Astrocyte (in vitro differentiated cells and primary cell): ENCODE results near the gene PGM2. TPM values are rescaled to one million over a fixed set of nuclear protein-coding genes. Genes with fewer than 3 reads are reported as not detected.

ENCODE experiments used
- DNase-seq: peaks from one replicate; pipeline ENCODE4 v3.0.0-alpha.2; 2010; ENCODE audit warnings: low read depth
- FAIRE-seq: peaks from 2 replicates; lab custom pipeline; 2011; peaks lifted over from hg19 to GRCh38; lab: Jason Lieb, UNC
- H2AFZ ChIP-seq: 2 replicates; pipeline ENCODE4 v1.6.0; 2012; ENCODE audit warnings: low read depth, low read length, inconsistent platforms
- H3K27ac ChIP-seq: 2 replicates; pipeline ENCODE4 v1.5.1; 2011; ENCODE audit warnings: low read depth, low read length, inconsistent platforms
- H3K27me3 ChIP-seq: 2 replicates; pipeline ENCODE4 v1.6.0; 2011; ENCODE audit warnings: low read length, inconsistent platforms; ENCODE audit not compliant: insufficient read depth
- H3K36me3 ChIP-seq: 2 replicates; pipeline ENCODE4 v1.5.1; 2011; ENCODE audit warnings: low read length, inconsistent platforms; ENCODE audit not compliant: insufficient read depth
- H3K4me1 ChIP-seq: 2 replicates; pipeline ENCODE4 v1.5.1; 2011; ENCODE audit warnings: low read length, inconsistent platforms; ENCODE audit not compliant: insufficient read depth
- H3K4me2 ChIP-seq: 2 replicates; pipeline ENCODE4 v1.6.0; 2012; ENCODE audit warnings: low read length, inconsistent platforms
- H3K4me3 ChIP-seq: 2 replicates; pipeline ENCODE4 v1.5.1; 2011; ENCODE audit warnings: low read depth, mild to moderate bottlenecking, low read length, inconsistent platforms; ENCODE audit not compliant: insufficient read depth
- H3K79me2 ChIP-seq: 2 replicates; pipeline ENCODE4 v1.6.0; 2012; ENCODE audit warnings: mild to moderate bottlenecking, low read length, inconsistent platforms; ENCODE audit not compliant: insufficient read depth
- H3K9ac ChIP-seq: 2 replicates; pipeline ENCODE4 v1.6.0; 2012; ENCODE audit warnings: mild to moderate bottlenecking, low read length, inconsistent platforms
- H3K9me3 ChIP-seq: 2 replicates; pipeline ENCODE4 v1.5.1; 2012; ENCODE audit warnings: low read depth, mild to moderate bottlenecking, low read length, inconsistent platforms; ENCODE audit not compliant: insufficient read depth
- H4K20me1 ChIP-seq: 2 replicates; pipeline ENCODE4 v1.6.0; 2012; ENCODE audit warnings: low read length, inconsistent platforms; ENCODE audit not compliant: insufficient read depth
- H3K27ac Mint-ChIP-seq: one replicate; pipeline ENCODE4 v1.8.0; 2021; ENCODE audit warnings: mild to moderate bottlenecking, mixed read lengths; ENCODE audit not compliant: unreplicated experiment
- H3K27me3 Mint-ChIP-seq: one replicate; pipeline ENCODE4 v1.8.0; 2021; ENCODE audit warnings: low read depth, mixed read lengths; ENCODE audit not compliant: unreplicated experiment
- H3K36me3 Mint-ChIP-seq: one replicate; pipeline ENCODE4 v1.8.0; 2021; ENCODE audit warnings: low read depth, mixed read lengths; ENCODE audit not compliant: unreplicated experiment
- H3K4me1 Mint-ChIP-seq: one replicate; pipeline ENCODE4 v1.8.0; 2021; ENCODE audit warnings: low read depth, mixed read lengths; ENCODE audit not compliant: unreplicated experiment
- H3K4me3 Mint-ChIP-seq: one replicate; pipeline ENCODE4 v1.8.0; 2021; ENCODE audit warnings: mild to moderate bottlenecking, moderate library complexity, mixed read lengths; ENCODE audit not compliant: unreplicated experiment
- H3K9me3 Mint-ChIP-seq: one replicate; pipeline ENCODE4 v1.8.0; 2021; ENCODE audit warnings: mild to moderate bottlenecking, mixed read lengths; ENCODE audit not compliant: unreplicated experiment
- EZH2 ChIP-seq: IDR thresholded peaks from 2 replicates; pipeline ENCODE4 v1.6.1; 2012; ENCODE audit warnings: mild to moderate bottlenecking, low read length, inconsistent platforms; ENCODE audit not compliant: insufficient read depth
- total RNA-seq: library from RNA; stranded (reverse); gene quantifications from 2 replicates; pipeline ENCODE4 v1.2.1, GENCODE V29; 2021
- TF ChIP-seq, protein P1 (sequence below): IDR thresholded peaks from 2 replicates; pipeline ENCODE4 v1.5.1; 2011; ENCODE audit warnings: low read depth, mild to moderate bottlenecking, inconsistent platforms, low read length, moderate library complexity; ENCODE audit not compliant: insufficient read depth

The PGM2 gene
- total RNA-seq, 1 donor from 2014 or later: 24.4 TPM

DNA sequence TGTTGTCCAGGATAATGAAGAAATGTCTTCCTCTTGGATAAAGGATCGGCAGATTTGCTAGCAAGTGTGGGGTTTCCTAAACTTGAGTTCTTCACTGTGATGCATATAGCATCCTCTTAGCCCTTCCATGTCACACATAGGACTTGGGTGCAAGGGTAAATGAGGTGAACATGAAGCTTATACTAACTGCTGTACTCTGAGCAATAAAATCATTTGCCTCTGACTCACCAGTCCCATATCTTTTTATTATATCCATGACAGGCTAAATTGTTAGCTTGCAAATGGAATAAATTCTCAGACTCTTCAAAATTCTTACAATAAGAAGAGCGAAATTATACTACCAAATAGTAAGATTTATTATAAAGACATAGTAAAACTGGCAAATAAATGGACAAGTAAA is 49.7 kb downstream of the PGM2 start:
- Histone ChIP-seq H3K4me1 (peaks cover 3% of the 10 kb centered on the region), H3K27ac (no peak overlapping the region), H4K20me1 (no peaks in the 10 kb centered on the region), H3K9ac (no peak overlapping the region), H2AFZ (no peak overlapping the region), H3K27me3 (no peaks in the 10 kb centered on the region), H3K36me3 (no peaks in the 10 kb centered on the region), H3K4me3 (no peak overlapping the region), H3K9me3 (no peaks in the 10 kb centered on the region), H3K79me2 (no peaks in the 10 kb centered on the region), H3K4me2 (no peak overlapping the region)
- FAIRE-seq (no peak), DNase-seq (no peak)
- H3K4me3 Mint-ChIP-seq: no peak overlapping the region
- no peaks in the 10 kb centered on the region for H3K27me3 Mint-ChIP-seq
- H3K36me3 Mint-ChIP-seq: no peaks in the 10 kb centered on the region
- no peaks in the 10 kb centered on the region for H3K9me3 Mint-ChIP-seq
- no peak overlapping the region for H3K27ac Mint-ChIP-seq
- no peaks in the 10 kb centered on the region for H3K4me1 Mint-ChIP-seq
- TF ChIP-seq EZH2: no peak
- TF ChIP-seq, protein P1, sequence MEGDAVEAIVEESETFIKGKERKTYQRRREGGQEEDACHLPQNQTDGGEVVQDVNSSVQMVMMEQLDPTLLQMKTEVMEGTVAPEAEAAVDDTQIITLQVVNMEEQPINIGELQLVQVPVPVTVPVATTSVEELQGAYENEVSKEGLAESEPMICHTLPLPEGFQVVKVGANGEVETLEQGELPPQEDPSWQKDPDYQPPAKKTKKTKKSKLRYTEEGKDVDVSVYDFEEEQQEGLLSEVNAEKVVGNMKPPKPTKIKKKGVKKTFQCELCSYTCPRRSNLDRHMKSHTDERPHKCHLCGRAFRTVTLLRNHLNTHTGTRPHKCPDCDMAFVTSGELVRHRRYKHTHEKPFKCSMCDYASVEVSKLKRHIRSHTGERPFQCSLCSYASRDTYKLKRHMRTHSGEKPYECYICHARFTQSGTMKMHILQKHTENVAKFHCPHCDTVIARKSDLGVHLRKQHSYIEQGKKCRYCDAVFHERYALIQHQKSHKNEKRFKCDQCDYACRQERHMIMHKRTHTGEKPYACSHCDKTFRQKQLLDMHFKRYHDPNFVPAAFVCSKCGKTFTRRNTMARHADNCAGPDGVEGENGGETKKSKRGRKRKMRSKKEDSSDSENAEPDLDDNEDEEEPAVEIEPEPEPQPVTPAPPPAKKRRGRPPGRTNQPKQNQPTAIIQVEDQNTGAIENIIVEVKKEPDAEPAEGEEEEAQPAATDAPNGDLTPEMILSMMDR: no peak

DNA sequence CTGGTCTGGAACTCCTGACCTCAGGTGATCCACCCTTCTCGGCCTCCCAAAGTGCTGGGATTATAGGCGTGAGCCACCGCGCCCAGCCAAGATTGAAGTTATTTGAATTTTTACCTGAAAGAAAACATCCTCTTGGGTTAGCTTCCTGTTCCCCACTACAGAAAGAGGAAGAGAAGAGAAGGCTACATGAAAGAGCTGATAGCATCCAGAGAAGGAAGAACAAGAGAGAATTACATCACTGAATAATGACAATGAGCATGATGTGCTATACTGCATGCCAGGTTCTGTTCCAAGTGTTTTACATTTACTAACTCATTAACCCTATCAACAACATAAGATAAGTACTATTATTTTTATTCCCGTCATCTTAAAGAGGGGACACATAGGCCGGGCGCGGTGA is 52.9 kb downstream of the PGM2 start:
- no peak overlapping the region for H3K27ac ChIP-seq
- no peak overlapping the region for H3K4me2 ChIP-seq
- Mint-ChIP-seq H3K4me3 (no peak overlapping the region), H3K27me3 (peaks cover 9% of the 10 kb centered on the region), H3K4me1 (no peaks in the 10 kb centered on the region), H3K36me3 (no peaks in the 10 kb centered on the region), H3K27ac (no peak overlapping the region), H3K9me3 (no peaks in the 10 kb centered on the region)
- no peaks in the 10 kb centered on the region for H3K27me3 ChIP-seq
- no peak overlapping the region for H3K9ac ChIP-seq
- no peaks in the 10 kb centered on the region for H3K36me3 ChIP-seq
- FAIRE-seq (no peak), DNase-seq (no peak)
- no peaks in the 10 kb centered on the region for H3K9me3 ChIP-seq
- no peak for TF ChIP-seq EZH2
- TF ChIP-seq, protein P1: no peak
- no peaks in the 10 kb centered on the region for H4K20me1 ChIP-seq
- H2AFZ ChIP-seq: no peak overlapping the region
- H3K79me2 ChIP-seq: no peaks in the 10 kb centered on the region
- no peaks in the 10 kb centered on the region for H3K4me1 ChIP-seq
- H3K4me3 ChIP-seq: no peak overlapping the region

DNA sequence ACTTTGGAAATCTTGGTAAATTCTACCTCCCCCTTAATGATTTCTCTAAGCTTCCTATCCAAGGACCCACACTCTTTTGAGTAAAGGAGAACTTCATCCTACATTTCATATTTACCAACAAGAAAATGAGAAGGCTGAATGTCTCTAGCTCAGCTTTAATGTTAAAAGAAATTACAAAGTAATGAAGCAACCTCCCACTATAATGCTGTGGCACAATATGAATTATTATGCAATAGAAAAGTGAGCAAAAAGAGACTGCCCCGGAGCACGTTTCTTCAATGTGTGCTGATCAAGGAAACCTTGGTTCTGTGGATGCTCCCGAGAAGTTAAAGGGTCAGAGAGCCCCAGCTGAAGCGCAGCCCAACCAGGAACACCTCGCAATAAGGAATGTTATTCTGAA is 55.3 kb downstream of the PGM2 start:
- FAIRE-seq (no peak), DNase-seq (no peak)
- Histone ChIP-seq H3K27me3 (no peaks in the 10 kb centered on the region), H3K9ac (no peak overlapping the region), H3K36me3 (no peaks in the 10 kb centered on the region), H3K79me2 (no peaks in the 10 kb centered on the region), H4K20me1 (no peaks in the 10 kb centered on the region), H3K4me3 (no peak overlapping the region), H3K9me3 (no peaks in the 10 kb centered on the region), H3K4me1 (no peaks in the 10 kb centered on the region), H2AFZ (no peak overlapping the region), H3K27ac (no peak overlapping the region), H3K4me2 (no peak overlapping the region)
- H3K9me3 Mint-ChIP-seq: no peaks in the 10 kb centered on the region
- H3K4me3 Mint-ChIP-seq: no peak overlapping the region
- no peak overlapping the region for H3K27ac Mint-ChIP-seq
- no peaks in the 10 kb centered on the region for H3K36me3 Mint-ChIP-seq
- TF ChIP-seq EZH2: no peak
- TF ChIP-seq, protein P1: no peak
- peaks cover 1% of the 10 kb centered on the region for H3K4me1 Mint-ChIP-seq
- H3K27me3 Mint-ChIP-seq: peaks cover 10% of the 10 kb centered on the region
